Brain microvascular endothelial cell (primary cell): ENCODE measurements around the gene ENC1.

Experiments used
- DNase-seq: peaks from one replicate; pipeline ENCODE4 v3.0.0-alpha.2; 2020
- H3K27ac ChIP-seq: fragments of 250-450 bp; sonication (Bioruptor Pico); 2 replicates; pipeline ENCODE4 v1.5.1; 2020; ENCODE audit warnings: mild to moderate bottlenecking, moderate library complexity
- H3K27me3 ChIP-seq: fragments of 250-450 bp; sonication (Bioruptor Pico); replicated peaks from 2 replicates; pipeline ENCODE4 v1.5.1; 2020; ENCODE audit warnings: mild to moderate bottlenecking
- H3K36me3 ChIP-seq: fragments of 250-450 bp; sonication (Bioruptor Pico); replicated peaks from 2 replicates; pipeline ENCODE4 v1.5.1; 2020; ENCODE audit warnings: mild to moderate bottlenecking
- H3K4me3 ChIP-seq: 2 replicates; pipeline ENCODE4 v1.5.1; 2011; ENCODE audit warnings: low read depth, mild to moderate bottlenecking, control low read depth, low read length, moderate library complexity
- in situ Hi-C: cut with HindIII; loops from 2 replicates; pipeline ENCODE4 v1.10.0; 2017; ENCODE audit warnings: low sequenced_read_pairs, low pct_ligation_motif_present
- TF ChIP-seq, protein P1 (sequence below): IDR thresholded peaks from 2 replicates; pipeline ENCODE4 v1.5.1; 2011; ENCODE audit warnings: low read depth, mild to moderate bottlenecking, moderate library complexity, low read length, control low read depth, inconsistent platforms; ENCODE audit errors: missing control alignments

ENC1 gene

DNA sequence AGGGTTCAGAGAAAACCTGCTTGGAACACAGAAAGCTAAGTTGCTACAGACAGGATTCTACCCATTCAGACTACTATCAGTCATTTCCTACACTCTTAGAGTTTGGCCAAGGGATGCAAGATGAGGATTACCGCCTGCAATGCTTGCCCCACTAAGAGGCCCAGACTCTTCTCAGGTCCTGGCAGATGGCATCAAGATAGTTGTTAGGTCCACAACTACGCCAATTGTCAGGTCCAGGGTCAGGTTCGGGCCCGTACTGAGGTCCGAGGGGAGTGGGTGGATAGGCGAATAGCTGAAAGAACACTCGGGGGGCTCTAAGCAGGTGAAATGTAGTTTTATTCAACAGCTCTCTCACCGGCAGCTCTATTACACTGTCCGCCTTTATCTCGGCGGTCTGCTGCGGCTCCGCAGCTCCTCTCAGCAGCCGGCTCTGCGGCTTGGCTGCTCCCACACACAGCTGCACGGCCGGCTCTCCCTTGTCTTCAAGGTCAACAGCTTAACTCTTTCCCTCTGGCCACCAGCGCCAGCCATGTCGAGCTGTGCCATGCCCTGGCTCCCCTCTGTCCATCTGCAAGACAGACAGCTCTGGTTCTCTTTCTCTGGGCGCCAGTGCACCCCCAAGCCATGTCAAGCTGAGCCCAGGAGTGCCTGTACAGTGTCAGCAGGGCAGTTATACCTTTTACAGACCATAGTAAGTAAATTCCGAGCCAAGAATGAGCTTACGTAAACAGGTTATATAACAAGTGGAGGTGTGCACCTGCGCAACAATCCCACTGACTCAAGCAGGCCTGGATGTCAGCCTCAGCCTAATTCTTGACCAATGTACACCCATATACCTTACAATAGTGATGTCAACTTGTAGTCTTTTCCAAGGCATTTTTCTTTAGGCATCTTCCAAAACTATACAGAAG is 24.0 kb downstream of the ENC1 start:
- in situ Hi-C loops, result no loop called here
- H3K4me3 ChIP-seq, result no peak overlapping the region
- no peaks in the 10 kb centered on the region for H3K27me3 ChIP-seq
- H3K36me3 ChIP-seq, result no peaks in the 10 kb centered on the region
- TF ChIP-seq, protein P1, sequence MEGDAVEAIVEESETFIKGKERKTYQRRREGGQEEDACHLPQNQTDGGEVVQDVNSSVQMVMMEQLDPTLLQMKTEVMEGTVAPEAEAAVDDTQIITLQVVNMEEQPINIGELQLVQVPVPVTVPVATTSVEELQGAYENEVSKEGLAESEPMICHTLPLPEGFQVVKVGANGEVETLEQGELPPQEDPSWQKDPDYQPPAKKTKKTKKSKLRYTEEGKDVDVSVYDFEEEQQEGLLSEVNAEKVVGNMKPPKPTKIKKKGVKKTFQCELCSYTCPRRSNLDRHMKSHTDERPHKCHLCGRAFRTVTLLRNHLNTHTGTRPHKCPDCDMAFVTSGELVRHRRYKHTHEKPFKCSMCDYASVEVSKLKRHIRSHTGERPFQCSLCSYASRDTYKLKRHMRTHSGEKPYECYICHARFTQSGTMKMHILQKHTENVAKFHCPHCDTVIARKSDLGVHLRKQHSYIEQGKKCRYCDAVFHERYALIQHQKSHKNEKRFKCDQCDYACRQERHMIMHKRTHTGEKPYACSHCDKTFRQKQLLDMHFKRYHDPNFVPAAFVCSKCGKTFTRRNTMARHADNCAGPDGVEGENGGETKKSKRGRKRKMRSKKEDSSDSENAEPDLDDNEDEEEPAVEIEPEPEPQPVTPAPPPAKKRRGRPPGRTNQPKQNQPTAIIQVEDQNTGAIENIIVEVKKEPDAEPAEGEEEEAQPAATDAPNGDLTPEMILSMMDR, result no peak
- no peak overlapping the region for H3K27ac ChIP-seq
- DNase-seq, result no peak

DNA sequence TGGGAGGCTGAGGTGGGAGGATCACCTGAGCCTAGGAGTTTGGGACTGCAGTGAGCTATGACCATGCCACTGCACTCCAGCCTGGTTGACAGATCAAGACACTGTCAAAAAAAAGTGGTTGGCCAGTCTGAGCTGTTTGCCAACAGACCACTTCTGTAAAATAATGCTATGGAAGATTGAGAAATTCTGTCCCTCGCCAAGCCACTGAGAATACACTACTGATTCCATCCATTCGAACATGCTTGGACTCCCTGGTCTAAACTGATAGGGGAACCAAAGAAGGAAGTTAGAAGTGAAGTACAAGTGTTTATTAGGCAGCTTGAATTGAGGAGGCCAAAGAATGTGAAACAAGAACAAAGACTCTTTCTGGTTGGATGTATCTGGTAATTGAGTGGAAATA is 27.2 kb downstream of the ENC1 start:
- H3K36me3 ChIP-seq, result no peaks in the 10 kb centered on the region
- H3K4me3 ChIP-seq, result no peak overlapping the region
- TF ChIP-seq, protein P1, result no peak
- in situ Hi-C loops, result no loop called here
- no peak overlapping the region for H3K27ac ChIP-seq
- DNase-seq, result no peak
- no peaks in the 10 kb centered on the region for H3K27me3 ChIP-seq

DNA sequence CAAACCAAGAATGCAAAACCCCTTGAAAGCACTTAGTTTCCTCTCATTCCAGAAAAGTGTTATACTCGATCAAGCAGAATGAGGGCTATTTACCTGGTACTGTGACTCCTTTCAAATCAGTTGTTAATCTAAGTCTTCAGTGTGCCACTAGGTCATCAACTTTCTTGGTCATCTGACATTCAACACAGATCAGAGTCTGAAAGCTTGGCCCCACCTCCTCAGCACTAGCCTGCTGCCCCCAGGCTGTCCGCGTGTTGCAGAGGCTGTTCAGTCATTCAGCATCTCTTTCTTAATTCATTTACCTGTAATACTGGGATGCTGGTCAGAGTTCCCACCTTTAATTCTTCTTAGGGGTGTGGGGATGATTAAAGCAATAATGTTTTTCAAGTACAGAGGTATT is 28.5 kb downstream of the ENC1 start:
- Histone ChIP-seq H3K27ac (no peak overlapping the region), H3K27me3 (no peaks in the 10 kb centered on the region), H3K4me3 (no peak overlapping the region), H3K36me3 (no peaks in the 10 kb centered on the region)
- in situ Hi-C loops, result no loop called here
- DNase-seq, result no peak
- TF ChIP-seq, protein P1, result no peak

DNA sequence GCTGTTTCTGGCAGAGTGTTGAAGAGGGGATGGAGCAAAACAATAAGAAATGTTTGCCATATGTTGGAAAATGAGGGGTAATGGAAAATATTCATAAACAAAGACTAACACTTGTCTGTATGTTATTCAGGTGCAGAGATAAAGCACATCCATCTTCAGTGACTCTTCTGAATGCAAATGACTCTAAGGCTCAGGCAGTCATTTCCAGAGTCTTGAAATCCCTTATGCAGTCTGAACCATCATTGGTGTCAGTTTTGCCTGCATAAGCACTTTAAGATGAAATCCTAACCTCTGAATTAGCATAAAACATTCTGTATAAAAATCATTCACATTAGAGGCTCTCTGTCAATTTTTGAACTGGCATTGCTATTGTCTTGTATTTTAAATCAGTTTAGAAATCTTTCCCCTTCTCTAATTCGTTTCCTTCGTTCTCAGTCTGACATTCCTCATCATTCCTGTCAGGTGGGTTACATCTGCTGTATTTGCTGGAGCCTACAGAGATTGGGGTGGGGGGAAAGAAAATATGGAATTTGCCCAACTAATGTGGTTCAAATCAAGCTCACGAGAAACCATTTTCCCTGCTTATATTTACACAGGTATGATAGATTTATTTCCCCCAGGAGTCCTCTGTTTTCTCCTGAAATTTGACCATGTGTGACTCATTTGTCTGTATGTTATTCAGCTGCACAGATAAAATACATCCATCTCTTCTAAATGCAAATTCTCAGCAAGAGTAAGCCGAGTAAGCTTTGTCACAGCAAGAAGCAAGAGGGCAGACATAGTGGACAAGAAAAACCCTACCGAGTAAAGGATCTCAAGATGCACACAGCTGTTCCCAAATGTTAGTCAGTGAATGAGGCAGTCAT is 31.6 kb downstream of the ENC1 start:
- H3K27me3 ChIP-seq, result no peaks in the 10 kb centered on the region
- no peak overlapping the region for H3K4me3 ChIP-seq
- in situ Hi-C loops, result no loop called here
- no peaks in the 10 kb centered on the region for H3K36me3 ChIP-seq
- no peak for DNase-seq
- H3K27ac ChIP-seq, result no peak overlapping the region
- TF ChIP-seq, protein P1, result no peak

DNA sequence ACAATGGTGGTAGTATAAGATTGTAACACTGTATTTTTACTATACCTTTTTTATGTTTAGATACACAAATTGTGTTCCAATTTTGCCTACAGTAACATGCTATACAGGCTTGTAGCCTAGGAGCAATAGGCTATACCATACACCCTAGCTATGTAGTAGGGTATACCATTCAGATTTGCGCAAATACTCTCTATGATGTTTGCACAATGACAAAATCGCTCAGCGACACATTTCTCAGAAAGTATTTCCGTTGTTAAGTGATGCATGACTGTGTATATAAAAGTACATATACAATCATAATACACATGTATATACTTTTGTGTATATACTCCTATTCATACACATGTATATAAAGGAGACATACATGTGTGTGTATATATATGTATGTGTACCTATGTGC is 34.8 kb downstream of the ENC1 start:
- Histone ChIP-seq H3K4me3 (no peak overlapping the region), H3K27me3 (no peaks in the 10 kb centered on the region), H3K27ac (no peak overlapping the region), H3K36me3 (no peaks in the 10 kb centered on the region)
- in situ Hi-C loops, result no loop called here
- DNase-seq, result no peak
- TF ChIP-seq, protein P1, result no peak
